Progenitor cell of endocrine pancreas (in vitro differentiated cells): ENCODE measurements around the gene HELB. TPM values are rescaled to one million over a fixed set of nuclear protein-coding genes. Genes with fewer than 3 reads are reported as not detected.

Experiments
- DNase-seq: peaks from one replicate; pipeline ENCODE4 v3.0.0; 2021; ENCODE audit warnings: low spot score; ENCODE audit not compliant: unreplicated experiment
- H3K27ac Mint-ChIP-seq: 2 replicates; pipeline ENCODE4 v1.8.0; 2021; ENCODE audit warnings: mild to moderate bottlenecking, moderate library complexity, mixed read lengths
- H3K27me3 Mint-ChIP-seq: 2 replicates; pipeline ENCODE4 v1.8.0; 2021; ENCODE audit warnings: mixed read lengths
- H3K36me3 Mint-ChIP-seq: 2 replicates; pipeline ENCODE4 v1.8.0; 2022; ENCODE audit warnings: mixed read lengths; ENCODE audit not compliant: insufficient read depth
- H3K4me1 Mint-ChIP-seq: 2 replicates; pipeline ENCODE4 v1.8.0; 2021; ENCODE audit warnings: low read depth, mixed read lengths
- H3K4me3 Mint-ChIP-seq: 2 replicates; pipeline ENCODE4 v1.8.0; 2021; ENCODE audit warnings: low read depth, mild to moderate bottlenecking, moderate library complexity, mixed read lengths
- H3K9me3 Mint-ChIP-seq: 2 replicates; pipeline ENCODE4 v1.8.0; 2021; ENCODE audit warnings: low read depth, mixed read lengths
- CTCF ChIP-seq: fragments of 200-600 bp; sonication (generic); IDR thresholded peaks from one replicate; pipeline ENCODE4 v1.5.0; 2021; ENCODE audit warnings: antibody characterized with exemption, mild to moderate bottlenecking; ENCODE audit not compliant: unreplicated experiment
- long read RNA-seq: library from polyadenylated mRNA; unstranded; transcript quantifications from one replicate; pipeline ENCODE4 v2.0.0, GENCODE V29; 2020
- total RNA-seq: library from RNA; stranded (reverse); gene quantifications from 2 replicates; pipeline ENCODE4 v1.2.1, GENCODE V29; 2021

Gene HELB
- 7.0 and 7.1 TPM in 2 replicates for total RNA-seq
- long read RNA-seq, full-length matches to known transcripts = 6 of 11 reads
- long read RNA-seq, partial matches to known transcripts = 4 of 11 reads
- long read RNA-seq, other reads (novel, unspliced or antisense) = 1 of 11 reads

GRCh38 chr12:66301944-66302826 is at the start of gene HELB:
HELB (plus strand) TSS chr12:66302493; CDS start chr12:66302604, 111 bp downstream.
- H3K9me3 Mint-ChIP-seq = no peaks in the 10 kb centered on the region
- H3K36me3 Mint-ChIP-seq = peaks cover 1% of the 10 kb centered on the region
- no peak for TF ChIP-seq CTCF
- H3K4me1 Mint-ChIP-seq = peaks cover 3% of the 10 kb centered on the region
- DNase-seq = peak; percentile 94
- H3K27me3 Mint-ChIP-seq = peaks cover 17% of the 10 kb centered on the region
- peak within 1 kb of the TSS; percentile 97 for H3K4me3 Mint-ChIP-seq
- H3K27ac Mint-ChIP-seq = peak within 1 kb of the TSS; percentile 97

- DNase-seq = no peak
- H3K9me3 Mint-ChIP-seq = no peaks in the 10 kb centered on the region
- no peaks in the 10 kb centered on the region for H3K4me1 Mint-ChIP-seq
- no peak overlapping the region for H3K27ac Mint-ChIP-seq
- H3K36me3 Mint-ChIP-seq = no peaks in the 10 kb centered on the region
- no peak for TF ChIP-seq CTCF
- H3K27me3 Mint-ChIP-seq = peaks cover 3% of the 10 kb centered on the region
- no peak overlapping the region for H3K4me3 Mint-ChIP-seq
Observed at GRCh38 chr12:66252771-66253170, 49.5 kb upstream of the HELB start.

- Mint-ChIP-seq H3K9me3 (no peaks in the 10 kb centered on the region), H3K27ac (no peak overlapping the region)
Observed at GRCh38 chr12:66255737-66256136, 46.6 kb upstream of the HELB start.

GRCh38 chr12:66258011-66258410 is 44.3 kb upstream of the HELB start:
- H3K27ac Mint-ChIP-seq = no peak overlapping the region
- TF ChIP-seq CTCF = no peak
- H3K4me3 Mint-ChIP-seq = no peak overlapping the region
- H3K27me3 Mint-ChIP-seq = peaks cover 2% of the 10 kb centered on the region
- no peaks in the 10 kb centered on the region for H3K9me3 Mint-ChIP-seq
- no peaks in the 10 kb centered on the region for H3K36me3 Mint-ChIP-seq
- H3K4me1 Mint-ChIP-seq = no peaks in the 10 kb centered on the region
- DNase-seq = no peak

More at GRCh38 chr12:66255737-66256136, 46.6 kb upstream of the HELB start:
- Mint-ChIP-seq H3K27me3 (peaks cover 6% of the 10 kb centered on the region), H3K4me1 (no peaks in the 10 kb centered on the region), H3K36me3 (no peaks in the 10 kb centered on the region), H3K4me3 (no peak overlapping the region)
- DNase-seq = no peak
- TF ChIP-seq CTCF = no peak

- no peak overlapping the region for H3K27ac Mint-ChIP-seq
- H3K9me3 Mint-ChIP-seq = no peaks in the 10 kb centered on the region
- no peak for TF ChIP-seq CTCF
- H3K36me3 Mint-ChIP-seq = no peaks in the 10 kb centered on the region
- DNase-seq = no peak
- no peak overlapping the region for H3K4me3 Mint-ChIP-seq
- peaks cover 2% of the 10 kb centered on the region for H3K27me3 Mint-ChIP-seq
- H3K4me1 Mint-ChIP-seq = no peaks in the 10 kb centered on the region
Observed at GRCh38 chr12:66262737-66263136, 39.6 kb upstream of the HELB start.
